Activated effector memory CD4-positive, alpha-beta T cell treated with Interleukin-2 at 50 U/mL for 16 hours (primary cell): ENCODE results near the gene SMIM9.

ENCODE experiments used
- DNase-seq: peaks from one replicate; pipeline ENCODE4 v3.0.0-alpha.2; 2020

Gene SMIM9

GRCh38 chrX:154815274-154815818, 19.1 kb downstream of the SMIM9 start:
- no peak for DNase-seq

DNA sequence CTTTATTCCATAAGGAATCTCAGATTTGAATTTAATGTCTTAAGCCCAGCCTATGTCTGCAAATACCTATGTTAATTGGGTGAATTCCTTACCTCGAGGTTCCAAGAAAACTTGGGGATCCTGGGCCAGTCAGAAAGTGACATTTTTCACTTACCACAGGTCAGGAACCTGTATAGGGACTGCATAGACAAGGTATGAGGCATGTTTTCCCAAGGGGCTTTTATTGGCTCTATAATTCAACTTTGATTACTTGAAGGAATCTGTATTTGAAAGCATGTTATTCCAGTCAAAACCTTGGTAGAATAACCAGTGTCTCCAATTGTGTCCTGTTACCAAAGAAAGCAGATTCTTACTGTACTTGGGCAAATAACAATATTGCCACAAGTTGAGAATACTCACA, 20.7 kb downstream of the SMIM9 start:
- no peak for DNase-seq

DNA sequence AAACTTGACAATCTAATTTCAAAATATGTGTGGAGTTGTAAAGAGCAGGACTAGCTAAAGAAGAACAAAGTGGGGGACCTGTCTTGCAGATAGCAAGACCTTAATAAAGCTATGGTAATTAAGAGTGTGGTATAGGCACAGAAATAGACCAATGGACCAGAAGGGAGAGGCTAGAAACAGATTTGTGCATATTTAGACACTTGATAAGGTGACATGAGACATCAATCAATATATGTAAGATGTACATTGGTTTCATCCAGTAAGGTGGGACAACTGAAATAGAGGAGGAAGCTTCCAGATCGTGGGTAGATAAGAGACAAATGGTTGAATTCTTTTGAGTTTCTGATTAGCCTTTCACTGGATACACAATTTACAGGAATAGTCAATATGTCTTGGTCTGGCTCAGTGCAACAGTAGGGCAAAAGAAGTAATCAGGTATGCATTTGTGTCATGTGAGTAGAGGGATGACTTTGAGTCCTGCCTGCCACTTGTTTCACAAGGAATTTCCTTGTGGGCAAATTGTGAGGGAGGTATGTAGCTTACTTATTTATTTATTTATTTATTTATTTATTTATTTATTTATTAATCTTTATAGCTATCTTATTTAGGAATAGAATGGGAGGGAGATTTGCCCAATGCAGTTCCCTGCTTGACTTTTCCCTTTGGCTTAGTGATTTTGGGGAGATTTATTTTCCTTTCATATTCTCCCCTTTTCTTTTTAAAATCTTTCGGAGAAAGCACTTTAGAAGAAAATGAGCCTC, 21.9 kb downstream of the SMIM9 start:
- no peak for DNase-seq

DNA sequence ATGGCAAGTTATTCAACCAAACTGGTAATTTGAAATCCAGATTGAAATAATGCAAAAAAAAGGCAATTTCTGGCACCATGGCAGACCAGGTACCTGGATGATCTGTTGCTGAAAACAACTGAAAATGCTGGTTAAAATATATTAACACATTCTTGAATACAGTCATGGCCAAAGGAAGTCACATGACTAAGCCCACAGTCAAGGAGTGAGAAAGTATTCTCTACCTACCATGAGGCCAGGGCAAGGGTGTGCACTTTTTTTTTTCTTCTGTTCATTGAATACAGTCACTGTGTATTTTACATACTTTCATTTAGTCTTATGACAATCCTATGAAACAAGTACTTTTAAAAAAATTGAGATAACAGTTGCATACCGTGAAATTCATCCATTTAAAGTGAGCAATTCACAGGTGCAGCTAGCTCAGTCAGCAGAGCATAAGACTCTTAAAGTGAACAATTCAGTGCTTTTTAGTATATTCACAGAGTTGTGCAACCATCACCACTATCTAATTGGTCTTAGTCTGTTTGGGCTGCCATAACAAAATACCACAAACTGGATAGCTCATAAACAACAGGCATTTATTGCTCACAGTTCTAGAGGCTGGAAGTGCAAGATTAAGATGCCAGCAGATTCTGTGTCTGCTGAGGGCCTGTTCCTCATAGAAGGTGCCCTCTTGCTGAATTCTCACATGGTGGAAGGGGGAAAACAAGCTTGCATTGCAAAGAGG, 24.4 kb downstream of the SMIM9 start:
- DNase-seq = no peak

GRCh38 chrX:154806837-154807501, 27.5 kb downstream of the SMIM9 start:
- DNase-seq = no peak

DNA sequence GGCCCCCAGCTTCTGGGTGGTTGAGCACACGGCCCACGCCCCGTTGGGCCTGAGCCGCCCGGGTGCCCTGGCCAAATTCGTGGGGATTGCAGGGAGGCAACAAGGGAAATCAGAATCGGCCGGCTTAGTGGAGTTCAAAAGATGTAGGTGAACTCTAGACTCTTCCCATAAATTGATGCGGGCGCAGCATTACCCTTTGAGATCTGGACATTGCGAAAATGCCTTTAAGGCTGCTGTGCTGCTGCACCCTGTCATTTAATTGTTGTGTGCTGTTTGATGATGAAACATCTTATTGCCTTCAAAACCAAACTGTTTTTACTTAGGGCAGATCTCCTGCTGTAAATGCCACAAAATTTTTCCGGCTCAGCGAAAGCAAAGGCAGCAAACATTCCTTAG, 28.8 kb downstream of the SMIM9 start:
- DNase-seq = no peak

DNA sequence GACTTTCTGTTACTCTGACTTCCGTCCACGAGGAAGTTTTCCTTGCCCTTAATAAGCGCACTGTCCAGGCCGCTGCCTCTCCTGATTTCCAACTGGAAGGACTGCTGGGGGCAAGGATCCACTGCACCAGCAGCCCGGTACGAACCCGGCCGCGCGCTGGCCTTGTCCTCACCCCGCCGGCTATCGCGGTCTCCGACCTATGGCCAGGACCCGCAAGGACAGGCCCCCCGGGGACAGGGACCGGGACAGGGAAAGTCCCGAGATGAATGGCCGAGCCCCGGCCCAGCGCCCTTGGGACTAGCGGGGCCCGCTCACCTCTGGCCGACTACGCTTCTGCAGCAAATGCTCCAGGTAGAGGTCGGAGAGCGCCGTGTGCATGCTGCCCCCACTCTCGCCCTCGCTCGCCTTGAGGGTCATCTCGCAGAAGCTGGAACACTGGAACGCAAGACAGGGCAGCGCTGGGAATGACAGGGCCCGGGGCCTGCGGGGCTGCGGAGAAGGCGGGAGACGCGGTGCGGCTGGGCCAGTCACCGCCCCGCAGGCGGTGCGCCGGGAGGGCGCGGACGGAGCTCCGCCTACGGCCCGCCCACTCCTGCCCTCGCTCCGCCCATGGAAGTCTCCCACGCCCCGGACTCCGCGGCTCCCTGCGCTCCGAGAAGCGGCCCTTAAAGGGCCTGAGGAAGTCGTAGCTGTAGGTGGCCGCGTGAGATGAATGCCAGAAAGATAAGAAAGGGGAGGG, 29.3 kb downstream of the SMIM9 start, which contains the start of gene MPP1:
MPP1 (minus strand) TSS at position 529 of the 739 bp plus-strand sequence; CDS start at position 417, 112 bp downstream.
- DNase-seq = peak; percentile 70

DNA sequence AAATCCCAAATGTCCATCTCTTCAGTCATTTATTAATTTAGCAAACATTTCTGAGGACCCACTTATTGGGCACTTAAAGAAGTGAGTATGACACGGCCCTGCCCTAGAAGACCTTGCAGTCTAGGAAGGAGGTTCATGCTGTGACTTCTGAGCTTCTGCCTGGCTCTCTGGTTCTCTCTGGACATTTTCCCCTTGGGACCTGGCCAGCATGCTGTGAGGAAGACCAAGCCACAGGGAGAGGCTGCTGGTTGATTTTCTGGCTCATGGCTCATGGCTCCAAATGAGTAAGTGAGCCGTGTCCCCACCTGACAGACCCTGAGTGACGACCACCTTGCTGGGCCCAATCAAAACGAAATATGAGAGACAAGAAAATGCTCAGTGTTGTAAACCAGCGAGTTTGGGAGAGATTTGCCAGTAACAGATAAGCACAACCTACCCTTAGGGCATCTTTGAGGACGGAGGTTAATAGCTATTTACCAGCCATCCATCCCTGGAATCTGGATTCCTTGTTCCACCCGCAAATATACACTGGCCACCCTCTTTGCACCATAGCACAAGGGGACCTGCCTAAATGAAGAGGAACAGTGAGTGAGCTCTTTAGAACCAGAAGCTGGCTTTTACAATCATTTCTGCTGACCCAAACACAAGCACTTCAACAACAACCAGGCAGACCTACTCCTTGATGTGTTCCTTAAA, 30.1 kb downstream of the SMIM9 start:
- DNase-seq = no peak

DNA sequence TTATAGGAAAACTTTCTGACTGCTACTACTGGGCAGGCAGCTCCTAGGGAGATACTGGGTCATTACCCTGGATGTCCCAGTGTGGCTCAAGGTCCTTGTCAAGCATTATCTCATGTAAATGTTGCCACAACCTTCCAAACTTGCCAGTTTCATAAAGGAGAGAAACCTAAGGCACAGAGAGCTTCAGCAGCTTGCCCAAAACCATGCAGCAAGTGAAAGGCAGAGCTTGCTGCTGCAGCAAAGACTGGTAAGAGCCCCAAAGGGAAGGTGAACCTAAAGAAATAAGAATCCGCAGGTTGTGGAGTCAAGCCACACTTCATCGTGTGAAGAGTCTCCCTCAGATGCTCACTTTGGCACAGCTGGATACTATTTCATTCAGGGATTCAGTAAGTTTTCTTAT, 31.5 kb downstream of the SMIM9 start:
- no peak for DNase-seq

DNA sequence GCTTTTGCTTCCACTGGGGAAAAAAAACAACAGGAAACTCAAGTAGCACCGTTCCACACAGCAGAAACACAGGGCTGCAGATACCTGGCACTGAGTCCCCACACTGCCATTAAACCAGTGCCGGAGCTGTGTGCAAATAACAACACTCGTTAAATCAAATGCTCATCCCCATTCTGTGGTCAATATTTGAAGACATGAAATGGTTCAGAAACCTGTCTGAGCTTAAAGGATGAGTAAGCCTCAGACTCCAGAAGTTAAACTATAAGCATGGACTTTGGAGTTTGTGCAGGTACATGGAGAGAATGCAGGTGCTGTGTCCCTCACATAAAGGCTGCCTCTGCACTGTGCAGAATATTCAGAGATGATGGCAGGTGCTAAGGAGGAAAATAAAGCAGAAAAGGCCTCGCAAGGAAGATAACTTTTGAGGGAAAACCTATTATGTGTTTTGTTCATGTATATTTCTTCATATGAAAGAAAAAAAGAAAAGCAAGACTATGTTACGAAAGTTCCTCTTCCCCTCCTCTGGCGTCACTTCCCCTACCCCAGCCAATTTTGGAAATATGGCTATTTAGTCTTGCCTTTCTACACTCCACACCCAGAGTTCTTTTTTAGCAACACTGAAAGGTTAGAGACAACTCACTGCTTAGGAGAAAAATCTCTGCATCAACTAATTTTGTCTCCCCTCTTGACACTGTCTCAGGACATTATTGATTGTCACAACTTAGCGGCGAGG, 33.8 kb downstream of the SMIM9 start:
- no peak for DNase-seq

GRCh38 chrX:154799556-154800348, 34.7 kb downstream of the SMIM9 start:
- DNase-seq = no peak

DNA sequence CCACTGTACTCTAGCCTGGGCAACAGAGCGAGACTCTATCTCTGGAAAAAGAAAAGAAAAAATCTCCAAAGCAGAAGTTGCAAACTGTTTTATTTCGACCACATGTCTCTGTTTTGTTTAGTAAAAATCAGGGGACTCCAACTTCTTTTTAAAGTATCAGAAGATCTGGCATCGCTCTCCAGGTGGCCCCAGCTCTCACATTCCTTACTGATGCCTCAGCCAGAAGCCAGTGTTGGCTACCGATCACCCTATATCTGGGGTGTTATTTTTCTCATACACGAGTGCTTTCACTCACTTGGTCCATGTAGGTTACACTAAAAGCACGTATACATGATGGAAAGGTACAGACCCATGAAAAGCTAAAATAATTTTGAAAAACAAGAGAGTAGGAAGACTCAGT, 37.5 kb downstream of the SMIM9 start:
- DNase-seq = no peak

GRCh38 chrX:154795016-154795415, 39.4 kb downstream of the SMIM9 start:
- no peak for DNase-seq

GRCh38 chrX:154793084-154793795, 41.2 kb downstream of the SMIM9 start:
- DNase-seq = no peak

- DNase-seq = no peak
Measured at GRCh38 chrX:154791939-154792338, 42.5 kb downstream of the SMIM9 start.

DNA sequence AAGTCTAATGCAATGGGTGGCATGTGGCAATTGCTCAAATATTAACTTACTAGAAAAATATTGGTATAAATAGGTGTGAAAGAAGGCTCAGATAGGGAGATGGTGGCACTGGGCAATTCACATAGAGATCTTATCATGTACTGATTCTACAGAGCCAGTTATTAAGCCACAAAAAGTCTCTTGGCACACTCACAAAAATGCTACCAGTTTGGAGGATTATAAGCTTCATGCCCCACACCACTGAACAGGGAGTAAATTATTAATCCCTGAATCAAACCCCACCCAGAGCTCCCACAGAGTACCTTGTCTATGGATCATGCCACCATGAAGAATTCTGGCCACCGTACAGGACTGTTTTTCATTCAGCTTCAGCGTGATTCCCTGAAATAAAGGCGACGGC, 43.0 kb downstream of the SMIM9 start:
- no peak for DNase-seq

DNA sequence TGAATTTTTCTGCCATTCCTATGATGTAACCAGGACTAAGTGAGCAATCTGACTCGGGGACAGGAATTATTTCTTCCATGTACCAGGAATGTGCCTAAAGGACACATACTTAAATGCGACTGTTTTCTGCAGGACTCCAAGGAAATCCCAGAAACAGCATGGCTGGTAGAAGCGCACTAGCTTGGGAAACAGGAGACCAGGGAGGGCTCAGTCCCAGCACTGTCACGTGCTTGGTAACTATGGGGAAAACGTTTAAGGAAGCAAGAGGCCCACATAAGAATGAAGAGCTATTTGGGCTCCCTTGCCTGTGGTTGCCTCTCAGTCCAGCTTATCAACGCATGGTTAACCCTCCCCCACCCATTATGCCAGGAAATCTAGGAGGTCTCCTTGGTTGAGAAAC, 48.7 kb downstream of the SMIM9 start:
- DNase-seq = no peak

GRCh38 chrX:154784149-154784995, 50.1 kb downstream of the SMIM9 start:
- DNase-seq = no peak

GRCh38 chrX:154780968-154781367, 53.5 kb downstream of the SMIM9 start:
- DNase-seq = no peak
